K562 (cell line): ENCODE results near the gene KAZN. TPM values are rescaled to one million over a fixed set of nuclear protein-coding genes. Genes with fewer than 3 reads are reported as not detected.

Experiments used
- AFF1 ChIP-seq, 2 experiments: fragments of 450-650 bp; IDR thresholded peaks; 2 replicates each; pipeline ENCODE4 v1.6.1; 2018; ENCODE audit warnings: mild to moderate bottlenecking in 2 of 2, low read depth in 1 of 2; ENCODE audit not compliant: partially characterized antibody in 2 of 2
- BDP1 ChIP-seq: IDR thresholded peaks from 3 replicates; pipeline ENCODE4 v1.6.1; 2011; ENCODE audit not compliant: insufficient read length, insufficient read depth
- CEBPZ ChIP-seq: fragments of 150-350 bp; IDR thresholded peaks from 2 replicates; pipeline ENCODE4 v1.6.1; 2014; ENCODE audit warnings: low read depth, mild to moderate bottlenecking, low read length, borderline replicate concordance
- CREM ChIP-seq: IDR thresholded peaks from 2 replicates; pipeline ENCODE4 v1.6.1; 2014; ENCODE audit warnings: antibody characterized with exemption, low read depth
- HMBOX1 ChIP-seq: sonication (generic); IDR thresholded peaks from 2 replicates; pipeline ENCODE4 v1.6.1; 2016
- JUN ChIP-seq, 2 experiments: sonication (generic) in 1 of 2; formaldehyde crosslinking in 1 of 2; IDR thresholded peaks; 2 replicates each; pipeline versions ENCODE4 v1.6.1 to v1.8.0; 2012 to 2022; ENCODE audit warnings: borderline replicate concordance in 2 of 2, mild to moderate bottlenecking in 2 of 2, improper control_type of control experiment in 1 of 2, low read depth in 1 of 2, low read length in 1 of 2, missing genetic modification reagents in 1 of 2
- JUNB ChIP-seq: fragments of 450-650 bp; formaldehyde crosslinking; conservative IDR thresholded peaks from 2 replicates; pipeline ENCODE4 v1.4.0; 2020; ENCODE audit warnings: mild to moderate bottlenecking
- MAFF ChIP-seq: IDR thresholded peaks from 2 replicates; pipeline ENCODE4 v1.6.1; 2012; ENCODE audit warnings: low read length, improper control_type of control experiment
- MECOM ChIP-seq: fragments of 250-450 bp; sonication (Bioruptor Pico); IDR thresholded peaks from 2 replicates; pipeline ENCODE4 v1.8.0; 2022; ENCODE audit warnings: inconsistent platforms
- MIER1 ChIP-seq: fragments of 450-650 bp; IDR thresholded peaks from 2 replicates; pipeline ENCODE4 v1.6.1; 2016; ENCODE audit warnings: antibody characterized with exemption, mild to moderate bottlenecking, low read depth
- RBM14 ChIP-seq: fragments of 200-400 bp; formaldehyde crosslinking; IDR thresholded peaks from 2 replicates; pipeline ENCODE4 v1.6.1; 2018; ENCODE audit warnings: low read depth, mild to moderate bottlenecking, low read length, moderate library complexity, borderline replicate concordance; ENCODE audit not compliant: insufficient read depth
- ZBTB12 ChIP-seq: fragments of 250-450 bp; sonication (Bioruptor Pico); IDR thresholded peaks from 2 replicates; pipeline ENCODE4 v1.4.0; 2020
- ZNF449 ChIP-seq: fragments of 250-450 bp; sonication (Bioruptor Pico); IDR thresholded peaks from 2 replicates; pipeline ENCODE4 v1.8.0; 2022; ENCODE audit warnings: moderate library complexity, mild to moderate bottlenecking, inconsistent platforms
- ZNF76 ChIP-seq: fragments of 250-450 bp; sonication (Bioruptor Pico); IDR thresholded peaks from 2 replicates; pipeline ENCODE4 v1.4.0; 2020; ENCODE audit warnings: mild to moderate bottlenecking, moderate library complexity, borderline replicate concordance
- polyA plus RNA-seq, 8 experiments: library from polyadenylated mRNA; depleted of rRNA in 4 of 8; stranded (reverse) in 5 of 8; unstranded in 3 of 8; fragments of >200 nt; fragmentation: Nextera tagmentation in 2 of 8; fragmentation: Illumina TruSeq in 1 of 8; extraction: Ambion mirVana in 2 of 8; extraction: Trizol in 1 of 8; gene quantifications; 2 replicates each; pipeline versions ENCODE4 v1.2.1 to v1.2.3, GENCODE V29; 2011 to 2014; ENCODE audit warnings: inconsistent platforms in 1 of 8, missing spikeins in 1 of 8
- total RNA-seq, 7 experiments: library from RNA; depleted of rRNA in 6 of 7; stranded (reverse); fragments of >200 nt in 6 of 7; fragmentation: Illumina TruSeq in 2 of 7; extraction: Trizol in 2 of 7; gene quantifications; 2 replicates each; pipeline versions ENCODE4 v1.2.1 to v1.2.3, GENCODE V29; 2011 to 2021; ENCODE audit warnings: low replicate concordance in 1 of 7

The KAZN gene
- total and polyA plus RNA-seq, 9 of the 15 experiments (the other 6 are each of a cell fraction or from before 2014, with no cell fraction given): 2.1 to 21.6 (median 5.4) TPM

GRCh38 chr1:14590411-14591180 is 7.9 kb upstream of the KAZN start (continued):
- TF ChIP-seq AFF1 (IDR thresholded peaks at IDR 0.05; ENCODE audit: low read depth in 1 of 2, partially characterized antibody in 2 of 2): no peak
- no peak for TF ChIP-seq ZNF449 (CRISPR knock-in tag)
- no peak for TF ChIP-seq MIER1
- TF ChIP-seq ZBTB12: 0 out of 2 replicates have a peak, but pooled peaks have one; percentile 41
- TF ChIP-seq MAFF: no peak
- TF ChIP-seq JUNB (CRISPR knock-in tag): 0 out of 2 replicates have a peak, but pooled peaks have one; percentile 50
- no peak for TF ChIP-seq BDP1
- peak; percentile 92 for TF ChIP-seq JUN (IDR thresholded peaks at IDR 0.05; ENCODE audit: borderline replicate concordance, low read depth, low read length)
- TF ChIP-seq JUN (CRISPR knock-in tag; IDR thresholded peaks at IDR 0.05; ENCODE audit: borderline replicate concordance): peak; percentile 83; the same call in 1 of the 2 replicates
- TF ChIP-seq CREM: peak; percentile 89
- TF ChIP-seq HMBOX1: peak; percentile 81
- no peak for TF ChIP-seq RBM14
- no peak for TF ChIP-seq MECOM (CRISPR knock-in tag)
- no peak for TF ChIP-seq ZNF76
- TF ChIP-seq CEBPZ: no peak
